ENCODE data around the gene PEA15. TPM values are rescaled to one million over a fixed set of nuclear protein-coding genes. Genes with fewer than 3 reads are reported as not detected.

The PEA15 gene
- total RNA-seq, result 10 to 100 TPM; 37.2 to 53.7 TPM

- Mint-ChIP-seq H3K9me3 (no peaks in the 10 kb centered on the region), H3K36me3 (no peaks in the 10 kb centered on the region), H3K27ac (peak within 1 kb of the TSS; percentile 85 to 93)
- peak; percentile 73 to 77 for ATAC-seq
- DNase-seq (ENCODE audit: low spot score in 2 of 2), result peak; percentile 65 to 76
These were observed at the start of gene PEA15 for GRCh38 chr1:160205242-160206035. Gene PEA15, plus strand, starts transcription at chr1:160205384. Its CDS starts 6,161 bp downstream, at chr1:160211545.

- H3K36me3 Mint-ChIP-seq, result no peaks in the 10 kb centered on the region
- ATAC-seq (no peak), DNase-seq (ENCODE audit: low spot score in 2 of 2) (no peak)
- no peaks in the 10 kb centered on the region for H3K9me3 Mint-ChIP-seq
- no peak overlapping the region for H3K27ac Mint-ChIP-seq
These were observed 48.8 kb upstream of the PEA15 start for GRCh38 chr1:160156361-160156760.

DNA sequence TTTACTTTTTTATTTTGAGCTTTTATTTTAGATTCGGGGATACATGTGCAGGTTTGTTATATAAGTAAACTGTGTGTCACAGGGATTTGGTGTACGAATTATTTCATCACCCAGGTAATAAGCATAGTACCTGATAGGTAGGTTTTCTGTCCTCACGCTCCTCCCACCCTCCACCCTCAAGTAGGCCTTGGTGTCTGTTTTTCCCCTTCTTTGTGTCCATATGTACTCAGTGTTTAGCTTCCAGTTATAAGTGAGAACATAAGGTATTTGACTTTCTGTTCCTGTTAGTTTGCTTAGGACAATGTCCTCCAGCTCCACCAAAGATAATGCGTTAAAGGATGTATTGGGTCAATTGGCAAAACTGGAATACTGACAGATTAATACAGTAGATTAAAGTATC lies 48.0 kb upstream of the PEA15 start:
- DNase-seq (ENCODE audit: low spot score in 2 of 2), result no peak
- Mint-ChIP-seq H3K36me3 (no peaks in the 10 kb centered on the region), H3K27ac (no peak overlapping the region), H3K9me3 (no peaks in the 10 kb centered on the region)
- ATAC-seq, result no peak

- H3K9me3 Mint-ChIP-seq, result no peaks in the 10 kb centered on the region
- H3K36me3 Mint-ChIP-seq, result no peaks in the 10 kb centered on the region
- no peak for DNase-seq (ENCODE audit: low spot score in 2 of 2)
- no peak for ATAC-seq
- no peak overlapping the region for H3K27ac Mint-ChIP-seq
These were observed 47.2 kb upstream of the PEA15 start for GRCh38 chr1:160158031-160158430.

GRCh38 chr1:160158534-160158933 lies 46.6 kb upstream of the PEA15 start:
- no peaks in the 10 kb centered on the region for H3K36me3 Mint-ChIP-seq
- no peaks in the 10 kb centered on the region for H3K9me3 Mint-ChIP-seq
- no peak for DNase-seq (ENCODE audit: low spot score in 2 of 2)
- H3K27ac Mint-ChIP-seq, result no peak overlapping the region
- no peak for ATAC-seq

DNA sequence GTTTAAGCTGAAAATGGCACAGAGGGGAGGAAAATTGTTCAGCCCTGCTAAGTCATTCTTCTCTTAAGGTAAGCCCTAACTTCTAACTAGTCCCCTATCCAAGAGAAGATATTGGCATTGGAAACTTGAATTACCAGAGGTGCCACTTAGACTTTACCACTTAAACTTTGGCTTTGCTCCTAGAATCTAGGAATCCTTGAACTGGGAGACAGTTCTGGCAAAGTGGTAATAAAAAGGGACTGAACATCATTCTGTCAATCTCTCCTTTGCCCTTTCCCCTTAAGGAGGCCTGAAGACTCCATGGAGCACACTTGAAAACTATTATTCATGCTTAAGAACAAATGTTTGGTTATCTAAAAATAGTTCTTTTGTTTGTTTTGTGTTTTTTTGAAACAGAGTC lies 45.3 kb upstream of the PEA15 start:
- no peak for DNase-seq (ENCODE audit: low spot score in 2 of 2)
- H3K9me3 Mint-ChIP-seq, result no peaks in the 10 kb centered on the region
- H3K27ac Mint-ChIP-seq, result no peak overlapping the region
- no peaks in the 10 kb centered on the region for H3K36me3 Mint-ChIP-seq
- no peak for ATAC-seq

DNA sequence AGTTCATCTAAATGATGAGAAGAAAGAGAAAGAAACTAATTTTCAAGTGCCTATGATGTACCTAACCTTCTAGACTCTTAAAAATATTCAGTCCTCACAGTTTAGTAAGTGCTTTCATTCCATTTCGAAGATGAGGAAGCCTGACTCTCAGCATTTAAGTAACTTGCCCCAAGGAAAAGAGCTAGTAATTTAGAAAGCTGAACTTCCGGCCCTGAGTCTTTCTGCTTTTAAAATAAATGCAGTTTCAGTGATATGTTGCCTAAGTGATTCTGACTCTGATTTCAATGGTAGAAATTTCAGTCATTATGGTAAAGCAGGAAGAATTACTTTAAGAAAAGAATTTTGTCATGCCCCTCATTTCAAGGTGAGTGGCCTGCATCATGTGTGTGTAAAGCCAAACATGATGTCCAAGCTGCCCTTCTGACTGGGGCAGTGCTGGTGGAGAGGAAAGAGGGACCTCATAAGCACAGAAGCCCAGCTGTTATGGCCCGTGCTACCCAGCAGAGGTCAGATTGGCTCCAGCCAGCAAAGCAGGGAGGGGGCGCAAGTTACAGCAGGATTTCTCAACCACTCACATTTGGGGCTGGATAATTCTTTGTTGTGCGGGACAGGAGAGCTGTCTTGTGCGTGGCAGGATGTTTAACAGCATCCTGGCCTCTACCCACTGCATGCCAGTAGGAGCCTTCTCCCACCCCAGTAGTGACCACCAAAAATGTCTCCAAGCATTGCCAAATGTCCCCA lies 43.0 kb upstream of the PEA15 start:
- no peak for DNase-seq (ENCODE audit: low spot score in 2 of 2)
- Mint-ChIP-seq H3K27ac (no peak overlapping the region), H3K36me3 (no peaks in the 10 kb centered on the region), H3K9me3 (no peaks in the 10 kb centered on the region)
- no peak for ATAC-seq

DNA sequence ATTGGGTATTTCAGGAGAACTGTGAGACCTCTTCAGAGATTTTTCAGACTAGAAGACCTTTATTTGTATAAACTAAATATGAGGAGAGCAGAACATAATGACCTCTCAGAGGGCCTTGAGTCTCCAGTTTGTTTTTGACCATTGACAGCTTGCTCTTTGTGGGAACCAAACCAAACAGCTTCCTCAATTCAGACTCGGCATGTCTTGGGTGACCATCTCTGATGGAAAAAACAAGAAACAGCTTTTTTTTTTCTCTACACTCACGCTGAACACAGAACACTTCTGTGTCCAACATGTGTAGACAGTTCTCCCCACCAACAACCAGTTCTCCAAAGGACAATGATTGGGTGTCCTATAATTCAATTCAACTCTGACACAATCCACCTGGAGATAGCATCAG lies 42.3 kb upstream of the PEA15 start:
- Mint-ChIP-seq H3K27ac (no peak overlapping the region), H3K36me3 (no peaks in the 10 kb centered on the region), H3K9me3 (no peaks in the 10 kb centered on the region)
- DNase-seq (ENCODE audit: low spot score in 2 of 2), result no peak
- ATAC-seq, result no peak

DNA sequence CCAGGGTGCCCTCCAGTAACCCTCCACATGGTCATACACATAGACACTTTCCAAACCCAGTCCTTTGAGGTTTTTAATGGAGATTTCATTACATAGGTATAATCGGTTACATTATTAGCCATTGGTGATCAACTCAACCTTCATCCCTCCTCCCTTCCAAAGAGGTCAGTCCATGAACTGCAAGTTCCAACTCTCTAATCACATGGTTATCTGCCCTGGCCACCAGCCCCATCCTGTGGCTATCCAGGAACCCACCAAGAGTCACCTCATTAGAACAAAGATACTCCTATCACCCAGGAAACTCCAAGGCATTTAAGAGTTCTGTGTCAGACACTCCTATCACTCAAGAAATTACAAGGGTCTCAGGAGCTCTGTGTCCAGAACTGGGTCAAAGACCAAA lies 41.6 kb upstream of the PEA15 start:
- H3K36me3 Mint-ChIP-seq, result no peaks in the 10 kb centered on the region
- ATAC-seq, result no peak
- H3K27ac Mint-ChIP-seq, result no peak overlapping the region
- DNase-seq (ENCODE audit: low spot score in 2 of 2), result no peak
- no peaks in the 10 kb centered on the region for H3K9me3 Mint-ChIP-seq

- ATAC-seq, result no peak
- no peak for DNase-seq (ENCODE audit: low spot score in 2 of 2)
- no peaks in the 10 kb centered on the region for H3K9me3 Mint-ChIP-seq
These were observed 41.1 kb upstream of the PEA15 start for GRCh38 chr1:160164121-160164520.

GRCh38 chr1:160166166-160166868 lies 38.9 kb upstream of the PEA15 start:
- Mint-ChIP-seq H3K27ac (peak overlapping the region in 1 of 2 donors; percentile 1), H3K9me3 (no peaks in the 10 kb centered on the region), H3K36me3 (no peaks in the 10 kb centered on the region)
- DNase-seq (ENCODE audit: low spot score in 2 of 2) (no peak), ATAC-seq (no peak)

More at GRCh38 chr1:160164121-160164520, 41.1 kb upstream of the PEA15 start:
- Mint-ChIP-seq H3K36me3 (no peaks in the 10 kb centered on the region), H3K27ac (no peak overlapping the region)

- Mint-ChIP-seq H3K36me3 (no peaks in the 10 kb centered on the region), H3K27ac (peak overlapping the region in 1 of 2 donors; percentile 1), H3K9me3 (no peaks in the 10 kb centered on the region)
- no peak for ATAC-seq
- no peak for DNase-seq (ENCODE audit: low spot score in 2 of 2)
These were observed 38.1 kb upstream of the PEA15 start for GRCh38 chr1:160167056-160167455.

- peak; percentile 52 to 85 for ATAC-seq
- no peaks in the 10 kb centered on the region for H3K9me3 Mint-ChIP-seq
- no peak overlapping the region for H3K27ac Mint-ChIP-seq
- no peak for DNase-seq (ENCODE audit: low spot score in 2 of 2)
- no peaks in the 10 kb centered on the region for H3K36me3 Mint-ChIP-seq
These were observed 37.6 kb upstream of the PEA15 start for GRCh38 chr1:160167580-160167979.

DNA sequence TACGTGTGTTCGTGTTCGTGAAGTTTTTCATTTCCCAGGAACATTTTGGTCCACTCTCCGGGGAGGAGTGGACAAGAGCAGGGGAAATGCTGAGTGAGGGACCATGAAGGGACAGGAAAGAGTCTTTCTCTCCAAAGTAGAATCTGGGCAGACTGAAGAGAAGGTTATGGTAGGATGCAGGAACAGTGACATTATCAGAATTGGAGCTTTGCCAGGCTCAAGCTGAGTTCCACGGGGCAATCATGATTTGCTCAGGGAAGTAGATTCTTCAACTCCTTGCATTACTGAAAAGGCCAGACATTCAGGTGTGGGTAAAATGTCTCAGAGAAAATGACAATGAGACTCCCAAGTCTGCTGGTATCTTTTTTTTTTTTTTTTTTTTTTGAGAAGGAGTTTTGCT lies 37.2 kb upstream of the PEA15 start:
- no peaks in the 10 kb centered on the region for H3K9me3 Mint-ChIP-seq
- DNase-seq (ENCODE audit: low spot score in 2 of 2) (no peak), ATAC-seq (no peak)
- H3K36me3 Mint-ChIP-seq, result no peaks in the 10 kb centered on the region
- H3K27ac Mint-ChIP-seq, result no peak overlapping the region

DNA sequence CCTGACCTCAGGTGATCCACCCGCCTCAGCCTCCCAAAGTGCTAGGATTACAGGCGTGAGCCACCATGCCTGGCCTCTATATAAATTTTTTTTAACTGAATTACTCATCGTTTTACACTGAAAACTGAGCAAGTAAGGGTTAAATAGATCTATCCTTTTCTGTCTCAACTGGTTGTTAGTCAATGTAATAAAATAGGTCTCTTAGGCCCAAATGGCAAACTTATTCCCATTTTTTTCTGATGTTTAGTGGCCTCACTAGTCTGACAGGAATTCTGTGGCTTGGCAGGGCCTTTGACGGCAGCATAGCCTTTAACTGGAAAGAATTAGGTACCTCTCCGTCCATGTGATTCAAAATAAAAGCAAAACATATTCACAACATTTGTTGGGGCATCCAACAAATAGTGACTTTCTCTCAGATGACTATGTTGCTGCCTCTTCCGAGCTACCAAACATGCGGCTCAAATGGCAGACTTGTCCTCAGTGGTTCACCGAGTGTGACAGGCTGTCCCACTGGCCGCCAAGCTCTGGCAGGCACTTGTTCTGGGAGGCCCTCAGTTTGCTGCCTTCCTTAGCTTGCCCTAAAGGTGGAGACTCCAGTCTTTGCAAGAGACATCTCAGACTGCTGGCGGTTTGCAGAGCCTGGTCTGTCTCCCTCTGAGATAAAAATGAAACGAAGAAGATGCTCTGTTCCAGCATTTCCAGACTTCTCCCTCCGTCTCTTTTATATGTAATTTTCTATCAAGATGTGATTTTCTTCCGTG lies 36.4 kb upstream of the PEA15 start:
- no peaks in the 10 kb centered on the region for H3K9me3 Mint-ChIP-seq
- DNase-seq (ENCODE audit: low spot score in 2 of 2) (no peak), ATAC-seq (no peak)
- no peaks in the 10 kb centered on the region for H3K36me3 Mint-ChIP-seq
- H3K27ac Mint-ChIP-seq, result no peak overlapping the region

GRCh38 chr1:160169553-160170399 lies 35.4 kb upstream of the PEA15 start:
- ATAC-seq (peak; percentile 74 to 89), DNase-seq (ENCODE audit: low spot score in 2 of 2) (no peak)
- Mint-ChIP-seq H3K9me3 (no peaks in the 10 kb centered on the region), H3K27ac (no peak overlapping the region), H3K36me3 (no peaks in the 10 kb centered on the region)
